Transverse colon (tissue), 4 donors: ENCODE measurements around the gene BAZ1B. TPM values are rescaled to one million over a fixed set of nuclear protein-coding genes. Genes with fewer than 3 reads are reported as not detected.

Experiments used
- DNase-seq: peaks from one replicate; pipeline ENCODE4 v3.0.0-alpha.2; 2019
- H3K27ac ChIP-seq, 4 donors: fragments of 200-600 bp; sonication (generic); 2 replicates each; pipeline ENCODE4 v1.5.1; 2016 to 2018; ENCODE audit warnings: inconsistent platforms in 4 of 4
- H3K27me3 ChIP-seq: fragments of 200-600 bp; sonication (generic); 2 replicates; pipeline ENCODE4 v1.5.1; 2017; ENCODE audit warnings: inconsistent platforms
- H3K36me3 ChIP-seq, 4 donors: fragments of 200-600 bp; sonication (generic); 2 replicates each; pipeline ENCODE4 v1.5.1; 2017 to 2019; ENCODE audit warnings: inconsistent platforms in 4 of 4
- H3K4me1 ChIP-seq, 4 donors: fragments of 200-600 bp; sonication (generic); 2 replicates each; pipeline ENCODE4 v1.5.1; 2017 to 2020; ENCODE audit warnings: inconsistent platforms in 4 of 4
- H3K4me3 ChIP-seq, 4 donors: fragments of 200-600 bp; sonication (generic); 1 replicate in 1 of 4; 2 replicates in 3 of 4; pipeline versions ENCODE4 v1.5.1 to v1.6.1; 2017 to 2019; ENCODE audit warnings: inconsistent platforms in 4 of 4
- H3K9me3 ChIP-seq, 2 donors: fragments of 200-600 bp; sonication (generic); 2 replicates each; pipeline ENCODE4 v1.5.1; 2017 to 2019; ENCODE audit warnings: inconsistent platforms in 2 of 2
- CTCF ChIP-seq, 5 experiments: fragments of 200-600 bp in 3 of 5; fragments of 450-650 bp in 2 of 5; sonication (generic) in 3 of 5; IDR thresholded peaks; 1 replicate in 2 of 5; 2 replicates in 3 of 5; pipeline ENCODE4 v1.5.1; 2016 to 2017; ENCODE audit warnings: antibody characterized with exemption in 5 of 5, inconsistent platforms in 3 of 5, mild to moderate bottlenecking in 2 of 5, moderate library complexity in 1 of 5
- EP300 ChIP-seq: sonication (generic); formaldehyde crosslinking; IDR thresholded peaks from one replicate; pipeline ENCODE4 v1.6.1; 2017; ENCODE audit warnings: antibody characterized with exemption, low read depth
- POLR2A ChIP-seq: fragments of 450-650 bp; IDR thresholded peaks from one replicate; pipeline ENCODE4 v1.6.1; 2016; ENCODE audit warnings: antibody characterized with exemption, mild to moderate bottlenecking, moderate library complexity
- POLR2AphosphoS5 ChIP-seq, 3 donors: sonication (generic); formaldehyde crosslinking; IDR thresholded peaks; one replicate each; pipeline ENCODE4 v1.6.1; 2016; ENCODE audit warnings: antibody characterized with exemption in 3 of 3
- WGBS, 2 donors: methylation state at CpG; one replicate each; pipeline ENCODE4 v1.1.5; 2018; ENCODE audit warnings: low coverage in 1 of 2; 5-methylcytosine and 5-hydroxymethylcytosine counted together
- in situ Hi-C, 4 donors: fragments of 200-750 bp; cut with MboI; loops; one replicate each; pipeline versions ENCODE4 v1.15.0 to v1.15.1; 2017; ENCODE audit warnings: low sequenced_read_pairs in 3 of 4, low pct_ligation_motif_present in 1 of 4, low pct_unique_long_range_greater_than_20kb in 1 of 4
- intact Hi-C: fragments of 100-400 bp; cut with DNase I; formaldehyde crosslinking; loops from one replicate; pipeline ENCODE4 v1.15.1; 2023; ENCODE audit warnings: low total_unique reads
- total RNA-seq, 4 donors: library from RNA; depleted of rRNA; stranded (reverse); fragments of >200 nt; gene quantifications; one replicate each; pipeline ENCODE4 v1.1.0, GENCODE V29; 2016

The BAZ1B gene
- total RNA-seq, 4 donors from 2014 or later: 28.7 to 48.0 (median 33.7) TPM

DNA sequence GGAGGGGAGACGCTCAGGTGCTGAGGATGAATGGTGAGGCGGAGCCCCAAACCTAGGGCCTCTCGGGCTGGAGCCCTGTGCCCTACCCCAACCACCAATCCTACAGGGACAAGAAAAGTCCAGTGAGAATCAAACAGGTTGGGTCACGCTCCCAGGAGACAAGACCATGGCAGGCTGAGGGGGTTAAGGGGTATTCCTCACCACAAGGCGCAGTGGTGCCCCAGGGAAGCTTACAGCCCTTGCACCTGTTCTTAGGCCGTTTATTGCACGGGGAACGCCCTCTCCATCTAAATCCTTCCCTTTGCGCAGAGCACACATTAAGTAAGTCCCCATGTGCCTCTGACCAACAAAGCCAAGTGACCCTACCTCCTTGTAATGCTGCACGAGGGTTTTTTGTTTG is 85.0 kb downstream of the BAZ1B start:
- peaks cover 0 to 14% (median 5%) of the 10 kb centered on the region in 4 donors for H3K36me3 ChIP-seq
- no peak overlapping the region for H3K4me3 ChIP-seq
- no peak overlapping the region for H3K27ac ChIP-seq
- intact Hi-C loops (no loop called here), in situ Hi-C loops (no loop called here)
- H3K4me1 ChIP-seq: peaks cover 0 to 7% (median 2%) of the 10 kb centered on the region in 4 donors
- 43% methylated on average over 10 of the region's 10 CpGs; no CpG with 5 or more reads in 1 of the 2 donors for WGBS, 2 donors
- no peaks in the 10 kb centered on the region for H3K9me3 ChIP-seq
- H3K27me3 ChIP-seq: peaks cover 18% of the 10 kb centered on the region
- TF ChIP-seq POLR2AphosphoS5 (IDR thresholded peaks at IDR 0.05): no peak
- no peak for DNase-seq

- Histone ChIP-seq H3K27ac (no peak overlapping the region), H3K4me3 (no peak overlapping the region), H3K27me3 (peaks cover 18% of the 10 kb centered on the region), H3K9me3 (no peaks in the 10 kb centered on the region), H3K36me3 (peaks cover 0 to 8% (median 2%) of the 10 kb centered on the region in 4 donors), H3K4me1 (peaks cover 0 to 7% (median 2%) of the 10 kb centered on the region in 4 donors)
- WGBS, 2 donors: 42% methylated on average over 19 of the region's 20 CpGs; no CpG with 5 or more reads in 1 of the 2 donors
- intact Hi-C loops (no loop called here), in situ Hi-C loops (no loop called here)
- TF ChIP-seq EP300: no peak
- TF ChIP-seq POLR2AphosphoS5 (IDR thresholded peaks at IDR 0.05): no peak
- no peak for TF ChIP-seq CTCF (IDR thresholded peaks at IDR 0.05)
- no peak for TF ChIP-seq POLR2A
- DNase-seq: no peak
Observed at GRCh38 chr7:73436031-73436929, 85.8 kb downstream of the BAZ1B start.

GRCh38 chr7:73435471-73436009 is 86.6 kb downstream of the BAZ1B start:
- H3K4me3 ChIP-seq: no peak overlapping the region
- no peak overlapping the region for H3K27ac ChIP-seq
- H3K36me3 ChIP-seq: peaks cover 0 to under 1% (median under 1%) of the 10 kb centered on the region in 4 donors
- WGBS, 2 donors: 65% methylated on average over 28 of the region's 28 CpGs; no CpG with 5 or more reads in 1 of the 2 donors
- H3K27me3 ChIP-seq: peaks cover 18% of the 10 kb centered on the region
- in situ Hi-C loops (no loop called here), intact Hi-C loops (no loop called here)
- H3K9me3 ChIP-seq: no peaks in the 10 kb centered on the region
- DNase-seq: no peak
- TF ChIP-seq CTCF (IDR thresholded peaks at IDR 0.05) (no peak), POLR2AphosphoS5 (IDR thresholded peaks at IDR 0.05) (no peak), EP300 (no peak), POLR2A (no peak)
- H3K4me1 ChIP-seq: peaks cover 0 to 7% (median 2%) of the 10 kb centered on the region in 4 donors

- in situ Hi-C loops (no loop called here), intact Hi-C loops (no loop called here)
- H3K27ac ChIP-seq: no peak overlapping the region
- H3K9me3 ChIP-seq: no peaks in the 10 kb centered on the region
- no peak for DNase-seq
- WGBS, 2 donors: 98% methylated on average over 23 of the region's 26 CpGs; no CpG with 5 or more reads in 1 of the 2 donors
- no peak overlapping the region for H3K4me3 ChIP-seq
- TF ChIP-seq CTCF (IDR thresholded peaks at IDR 0.05) (no peak), POLR2AphosphoS5 (IDR thresholded peaks at IDR 0.05) (no peak), EP300 (no peak), POLR2A (no peak)
- peaks cover 0 to 7% (median 2%) of the 10 kb centered on the region in 4 donors for H3K4me1 ChIP-seq
- no peaks in the 10 kb centered on the region for H3K36me3 ChIP-seq
- H3K27me3 ChIP-seq: peaks cover 21% of the 10 kb centered on the region
Observed at GRCh38 chr7:73434701-73435069, 87.4 kb downstream of the BAZ1B start.
